Smooth muscle cell of the brain vasculature (primary cell): ENCODE measurements around the gene S100A11.

ENCODE experiments used
- DNase-seq: peaks from one replicate; pipeline ENCODE4 v3.0.0-alpha.2; 2012; ENCODE audit warnings: low read depth, low spot score

The S100A11 gene

GRCh38 chr1:152039461-152039860 lies 2.7 kb upstream of the S100A11 start:
- no peak for DNase-seq

GRCh38 chr1:152038871-152039270 lies 2.1 kb upstream of the S100A11 start:
- no peak for DNase-seq

GRCh38 chr1:152035539-152036266 lies 1.1 kb downstream of the S100A11 start:
- no peak for DNase-seq

- no peak for DNase-seq
Measured at GRCh38 chr1:152034654-152035538, 1.9 kb downstream of the S100A11 start.

- no peak for DNase-seq
Measured at GRCh38 chr1:152034324-152034653, 2.5 kb downstream of the S100A11 start.

GRCh38 chr1:152029929-152030211 lies 6.9 kb downstream of the S100A11 start:
- no peak for DNase-seq

GRCh38 chr1:152029144-152029928 lies 7.5 kb downstream of the S100A11 start:
- DNase-seq: no peak

GRCh38 chr1:152026895-152027294 lies 9.9 kb downstream of the S100A11 start:
- DNase-seq: no peak

GRCh38 chr1:152024223-152024622 lies 12.6 kb downstream of the S100A11 start:
- DNase-seq: no peak

GRCh38 chr1:152023221-152023620 lies 13.6 kb downstream of the S100A11 start:
- DNase-seq: no peak

GRCh38 chr1:152022474-152022873 lies 14.3 kb downstream of the S100A11 start:
- no peak for DNase-seq

GRCh38 chr1:152021569-152021968 lies 15.2 kb downstream of the S100A11 start:
- DNase-seq: no peak

GRCh38 chr1:152020849-152021248 lies 16.0 kb downstream of the S100A11 start:
- no peak for DNase-seq

- DNase-seq: no peak
Measured at GRCh38 chr1:152018537-152018936, 18.3 kb downstream of the S100A11 start.

GRCh38 chr1:152015766-152016165 lies 21.0 kb downstream of the S100A11 start:
- no peak for DNase-seq

- no peak for DNase-seq
Measured at GRCh38 chr1:152014943-152015342, 21.9 kb downstream of the S100A11 start.

GRCh38 chr1:152013664-152014237 lies 23.1 kb downstream of the S100A11 start:
- DNase-seq: no peak

GRCh38 chr1:152009691-152010090 lies 27.1 kb downstream of the S100A11 start:
- DNase-seq: no peak

GRCh38 chr1:152007047-152007446 lies 29.8 kb downstream of the S100A11 start:
- DNase-seq: no peak

- no peak for DNase-seq
Measured at GRCh38 chr1:152005360-152005912, 31.4 kb downstream of the S100A11 start.

GRCh38 chr1:152003846-152004442 lies 32.9 kb downstream of the S100A11 start:
- no peak for DNase-seq
